GM12864 (cell line): ENCODE measurements around the gene B9D2.

Experiments
- DNase-seq: peaks from one replicate; pipeline ENCODE4 v3.0.0-alpha.2; 2011; ENCODE audit warnings: low read depth
- H3K4me3 ChIP-seq: 2 replicates; pipeline ENCODE4 v1.5.1; 2011; ENCODE audit warnings: mild to moderate bottlenecking, low read depth, low read length, control low read depth
- TF ChIP-seq, protein P1 (sequence below): IDR thresholded peaks from 2 replicates; pipeline ENCODE4 v1.5.1; 2011; ENCODE audit warnings: low read depth, mild to moderate bottlenecking, moderate library complexity, low read length, control low read depth, inconsistent platforms; ENCODE audit errors: missing control alignments

B9D2 gene

DNA sequence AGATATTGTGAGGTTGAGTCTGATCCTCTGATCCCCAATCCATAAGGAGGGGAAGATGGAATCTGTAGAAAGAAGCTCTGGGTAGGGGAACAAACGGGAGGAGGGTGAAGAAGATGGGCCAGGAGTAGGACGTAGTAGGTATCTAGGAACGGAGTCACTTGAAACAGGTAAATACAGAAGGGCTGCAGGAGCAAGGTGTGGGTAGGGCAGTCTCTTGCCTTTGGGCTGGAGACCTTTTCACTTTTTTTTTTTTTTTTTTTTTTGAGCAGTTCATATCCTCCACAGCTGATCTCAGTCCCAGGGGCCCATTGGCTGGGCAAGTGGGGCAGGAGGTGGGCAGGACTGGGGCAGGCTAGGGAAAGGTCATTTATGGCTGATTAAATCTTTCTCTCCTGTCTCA, 35.1 kb upstream of the B9D2 start:
- TF ChIP-seq, protein P1, sequence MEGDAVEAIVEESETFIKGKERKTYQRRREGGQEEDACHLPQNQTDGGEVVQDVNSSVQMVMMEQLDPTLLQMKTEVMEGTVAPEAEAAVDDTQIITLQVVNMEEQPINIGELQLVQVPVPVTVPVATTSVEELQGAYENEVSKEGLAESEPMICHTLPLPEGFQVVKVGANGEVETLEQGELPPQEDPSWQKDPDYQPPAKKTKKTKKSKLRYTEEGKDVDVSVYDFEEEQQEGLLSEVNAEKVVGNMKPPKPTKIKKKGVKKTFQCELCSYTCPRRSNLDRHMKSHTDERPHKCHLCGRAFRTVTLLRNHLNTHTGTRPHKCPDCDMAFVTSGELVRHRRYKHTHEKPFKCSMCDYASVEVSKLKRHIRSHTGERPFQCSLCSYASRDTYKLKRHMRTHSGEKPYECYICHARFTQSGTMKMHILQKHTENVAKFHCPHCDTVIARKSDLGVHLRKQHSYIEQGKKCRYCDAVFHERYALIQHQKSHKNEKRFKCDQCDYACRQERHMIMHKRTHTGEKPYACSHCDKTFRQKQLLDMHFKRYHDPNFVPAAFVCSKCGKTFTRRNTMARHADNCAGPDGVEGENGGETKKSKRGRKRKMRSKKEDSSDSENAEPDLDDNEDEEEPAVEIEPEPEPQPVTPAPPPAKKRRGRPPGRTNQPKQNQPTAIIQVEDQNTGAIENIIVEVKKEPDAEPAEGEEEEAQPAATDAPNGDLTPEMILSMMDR, result no peak
- DNase-seq, result no peak
- H3K4me3 ChIP-seq, result peak overlapping the region; percentile 96; the same call in 1 of the 2 replicates

DNA sequence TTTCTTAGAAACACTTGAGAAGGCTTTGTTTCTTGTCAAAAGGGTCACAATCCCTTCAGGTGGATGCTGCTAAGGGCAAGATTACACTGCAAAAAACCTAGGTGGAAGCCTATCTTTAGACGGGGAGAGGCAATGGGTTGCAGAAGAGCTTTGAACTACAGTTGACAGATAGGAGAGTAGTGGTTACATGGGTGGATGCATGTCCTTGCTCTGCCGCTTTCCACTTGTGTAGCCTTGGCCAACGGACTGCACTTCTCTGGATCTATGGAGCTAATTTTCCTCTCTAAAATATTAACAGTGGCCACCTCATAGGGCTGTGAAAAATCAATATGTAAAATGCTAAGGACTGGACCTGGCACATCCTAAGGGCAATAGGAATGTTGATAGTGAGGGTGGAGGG, 34.6 kb upstream of the B9D2 start:
- no peak for DNase-seq
- peak overlapping the region; percentile 96 for H3K4me3 ChIP-seq
- TF ChIP-seq, protein P1, result no peak

DNA sequence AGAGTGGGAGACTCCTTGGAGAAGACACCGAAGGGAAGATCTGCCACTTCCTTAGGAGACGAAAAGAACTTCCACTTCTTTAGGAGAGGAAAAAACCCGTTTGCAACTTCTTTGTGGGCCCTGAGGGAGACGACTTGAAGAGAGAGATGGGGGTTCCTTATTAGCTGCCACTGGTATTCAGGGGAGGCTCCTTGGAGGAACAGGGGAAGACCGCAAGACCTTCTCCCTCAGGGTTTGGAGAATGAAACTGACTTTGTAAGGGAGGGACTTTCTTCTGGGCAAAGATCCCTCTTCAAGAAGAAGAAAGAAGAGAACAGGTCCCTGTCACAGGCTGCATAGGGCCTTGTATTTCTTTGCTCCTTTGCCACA, 34.1 kb upstream of the B9D2 start:
- H3K4me3 ChIP-seq, result peak overlapping the region; percentile 96
- DNase-seq, result no peak
- TF ChIP-seq, protein P1, result no peak

DNA sequence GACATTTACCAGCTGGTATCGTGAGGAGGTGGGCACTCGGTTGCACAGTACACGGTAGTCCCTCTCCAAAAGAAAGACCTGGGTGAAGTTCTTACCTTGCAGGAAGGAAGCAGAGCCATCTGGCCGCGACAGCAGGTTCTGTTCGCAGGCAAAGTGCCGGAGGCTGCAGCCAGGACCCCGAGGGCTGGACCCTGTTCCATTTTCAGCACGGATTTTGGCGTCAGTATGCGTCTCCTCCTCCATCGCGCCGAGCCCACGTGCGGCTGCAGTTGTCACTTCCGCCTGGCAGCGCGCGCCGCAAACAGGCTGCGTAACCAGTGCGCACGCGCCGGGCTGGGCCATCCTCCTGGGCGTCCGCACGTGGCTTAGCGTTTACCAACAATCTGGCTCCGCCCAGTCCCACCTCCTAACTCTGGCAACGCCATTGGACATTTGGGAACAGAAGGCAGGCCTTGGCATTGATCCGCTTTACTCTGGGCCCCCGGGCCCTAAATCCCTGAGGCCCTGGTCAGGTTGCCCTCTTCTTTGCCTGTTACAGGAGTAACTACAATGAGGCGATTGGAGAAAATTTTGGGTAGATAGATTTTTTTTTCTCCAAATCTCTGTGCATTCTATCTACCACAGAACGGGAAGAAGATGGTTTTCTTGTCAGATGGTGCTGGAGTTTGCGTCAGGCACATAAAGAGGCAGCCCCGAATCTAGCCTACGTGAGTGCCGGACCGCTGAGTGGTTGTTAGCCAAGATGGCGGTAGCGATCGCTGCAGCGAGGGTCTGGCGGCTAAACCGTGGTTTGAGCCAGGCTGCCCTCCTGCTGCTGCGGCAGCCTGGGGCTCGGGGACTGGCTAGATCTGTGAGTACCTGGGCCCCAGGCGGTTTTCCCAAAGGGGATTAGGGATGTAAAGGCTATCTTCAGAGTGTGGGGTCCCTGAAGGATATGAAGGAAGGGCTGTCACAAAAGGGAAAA, 33.4 kb upstream of the B9D2 start, which contains the start of the genes BCKDHA and EXOSC5:
TSS of gene BCKDHA (plus strand) at position 733 of the 964 bp plus-strand sequence. CDS start at position 743, 10 bp downstream.
TSS of gene EXOSC5 (minus strand) at position 274 of the 964 bp plus-strand sequence. CDS start at position 243, 31 bp downstream.
- H3K4me3 ChIP-seq, result peak within 1 kb of the TSS; percentile 96
- TF ChIP-seq, protein P1, result no peak
- peak; percentile 99 for DNase-seq

DNA sequence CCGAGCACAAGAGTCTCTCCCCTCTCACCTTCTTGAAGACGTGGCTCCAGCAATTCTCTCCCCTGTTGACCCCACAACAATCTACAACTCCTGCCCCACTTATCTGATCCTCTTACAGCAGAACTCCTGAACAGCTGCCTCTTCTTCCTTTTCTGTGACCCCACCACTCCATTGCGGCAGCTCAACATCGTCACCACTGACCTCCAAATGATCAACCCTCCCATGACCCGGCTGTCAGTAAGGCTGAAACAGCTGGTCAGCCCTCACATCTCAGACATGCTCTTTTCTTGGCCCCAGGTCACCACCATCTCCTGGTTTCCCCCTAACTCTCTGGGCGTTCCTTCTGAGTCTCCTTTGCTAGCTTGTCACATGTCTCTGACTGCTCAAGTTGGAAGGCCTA, 31.4 kb upstream of the B9D2 start:
- H3K4me3 ChIP-seq, result peak overlapping the region; percentile 19; the same call in 1 of the 2 replicates

DNA sequence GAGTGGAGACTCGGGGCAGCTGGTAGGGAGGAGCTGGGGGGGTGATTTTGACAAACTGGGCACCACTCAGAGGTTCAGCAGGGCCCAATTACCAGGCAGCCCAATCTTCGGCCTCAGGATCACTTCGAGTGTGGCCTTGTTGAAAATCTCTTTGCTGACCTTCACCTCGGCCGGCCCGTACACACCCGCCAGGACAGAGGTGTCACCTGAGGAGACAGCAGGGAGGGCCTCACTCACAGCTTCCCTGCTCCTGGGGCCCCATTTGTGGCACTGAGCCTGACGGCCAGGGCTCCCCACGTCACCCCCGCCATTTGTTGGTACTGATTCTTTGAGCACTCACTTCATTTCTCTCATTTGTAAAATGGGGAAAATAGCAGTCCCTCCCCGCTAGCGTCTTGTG, 28.8 kb upstream of the B9D2 start:
- TF ChIP-seq, protein P1, result no peak
- no peak overlapping the region for H3K4me3 ChIP-seq
- DNase-seq, result no peak

More for the DNA sequence above, 31.4 kb upstream of the B9D2 start:
- DNase-seq, result no peak
- TF ChIP-seq, protein P1, result no peak

DNA sequence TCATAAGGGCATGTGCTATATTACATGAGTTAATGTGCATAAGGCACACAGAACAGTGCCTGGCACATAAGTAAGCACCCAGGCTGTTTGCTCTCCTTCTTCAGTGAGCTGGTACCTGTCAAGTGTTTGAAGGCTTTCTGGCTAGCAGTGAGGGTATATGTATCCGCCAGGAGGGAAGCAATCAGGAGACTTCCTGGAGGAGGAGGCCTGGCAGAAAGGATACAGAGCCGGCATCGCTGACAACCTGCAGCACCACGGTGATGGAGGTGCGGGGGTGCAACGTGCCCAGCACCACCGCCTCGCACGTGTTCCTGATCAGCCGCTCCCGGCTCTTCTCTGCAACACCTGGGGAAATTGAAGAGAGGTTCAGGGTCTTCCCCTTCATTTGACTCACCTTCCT, 27.7 kb upstream of the B9D2 start:
- no peak for DNase-seq
- TF ChIP-seq, protein P1, result no peak
- no peak overlapping the region for H3K4me3 ChIP-seq
